HCT116 (cell line): ENCODE measurements around the gene IL15RA.

Experiments used
- CEBPB ChIP-seq: IDR thresholded peaks from 2 replicates; pipeline ENCODE4 v1.6.1; 2012; ENCODE audit warnings: low read depth
- ELF1 ChIP-seq: IDR thresholded peaks from 2 replicates; pipeline ENCODE4 v1.6.1; 2012; ENCODE audit warnings: low read depth, borderline replicate concordance
- EZH2 ChIP-seq: fragments of 200-600 bp; sonication (generic); IDR thresholded peaks from 2 replicates; pipeline ENCODE4 v1.6.1; 2017; ENCODE audit warnings: antibody characterized with exemption, mixed run types
- POLR2A ChIP-seq: IDR thresholded peaks from 2 replicates; pipeline ENCODE4 v1.7.0; 2011; ENCODE audit warnings: borderline replicate concordance; ENCODE audit not compliant: insufficient read depth, insufficient read length; ENCODE audit errors: extremely low read depth
- POLR2AphosphoS5 ChIP-seq: IDR thresholded peaks from 2 replicates; pipeline ENCODE4 v1.6.1; 2011; ENCODE audit warnings: mild to moderate bottlenecking, low read depth, low read length, moderate library complexity
- RAD21 ChIP-seq: IDR thresholded peaks from 2 replicates; pipeline ENCODE4 v1.6.1; 2012; ENCODE audit warnings: low read depth, mild to moderate bottlenecking
- TCF7L2 ChIP-seq: IDR thresholded peaks from 2 replicates; pipeline ENCODE4 v1.7.0; 2011; ENCODE audit warnings: borderline replicate concordance, inconsistent platforms; ENCODE audit not compliant: insufficient read depth, insufficient read length; ENCODE audit errors: extremely low read depth
- TF ChIP-seq, protein P1 (sequence below), 3 experiments: fragments of 200-600 bp in 1 of 3; sonication (generic) in 1 of 3; IDR thresholded peaks in 2 of 3; conservative IDR thresholded peaks in 1 of 3; 2 replicates each; pipeline ENCODE4 v1.5.1; 2012 to 2017; ENCODE audit warnings: low read depth in 2 of 3, low read length in 2 of 3, antibody characterized with exemption in 1 of 3, borderline replicate concordance in 1 of 3, control low read depth in 1 of 3, mild to moderate bottlenecking in 1 of 3, mixed read lengths in 1 of 3, mixed run types in 1 of 3, moderate library complexity in 1 of 3; ENCODE audit not compliant: insufficient read depth in 1 of 3
- TF ChIP-seq, protein P2 (sequence below): IDR thresholded peaks from 2 replicates; pipeline ENCODE4 v1.6.1; 2012; ENCODE audit warnings: low read depth

DNA sequence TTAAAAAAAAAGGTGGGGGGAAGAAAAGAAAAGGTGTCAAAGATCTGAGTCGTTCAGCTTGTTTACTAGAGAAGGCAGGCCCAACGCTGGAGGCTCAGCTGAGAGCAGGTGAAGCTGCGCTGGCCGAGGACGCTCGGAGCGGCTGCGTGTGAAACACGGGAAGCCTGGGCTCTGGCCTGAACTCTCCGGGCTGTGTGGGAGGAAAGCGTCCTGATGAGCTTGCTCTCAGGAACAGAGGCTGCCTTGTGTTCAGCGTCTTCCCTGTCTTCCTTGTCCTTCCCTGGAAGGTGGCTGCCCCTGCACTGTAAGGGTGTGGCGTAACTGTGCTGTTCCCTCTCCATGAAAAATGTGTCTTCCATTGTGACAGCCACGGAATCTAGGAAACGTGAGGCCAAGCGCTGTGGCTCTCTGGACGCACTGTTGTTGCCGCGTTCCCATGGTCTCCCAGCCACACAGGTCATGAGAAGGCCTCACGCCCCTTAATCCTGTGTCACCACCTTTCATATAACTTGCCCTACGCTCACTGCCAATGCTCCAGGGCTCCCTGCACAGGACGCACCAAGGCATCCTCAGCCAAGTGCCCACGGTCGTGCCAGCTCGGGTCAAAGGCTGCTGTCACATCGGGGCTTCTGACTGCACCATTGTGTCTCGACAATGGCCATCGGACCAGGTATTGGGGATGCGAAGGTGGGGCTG, 15.8 kb downstream of the IL15RA start:
- TF ChIP-seq POLR2AphosphoS5 (no peak), TCF7L2 (no peak), RAD21 (no peak), POLR2A (no peak), EZH2 (no peak), ELF1 (no peak), CEBPB (no peak)
- TF ChIP-seq, protein P1, sequence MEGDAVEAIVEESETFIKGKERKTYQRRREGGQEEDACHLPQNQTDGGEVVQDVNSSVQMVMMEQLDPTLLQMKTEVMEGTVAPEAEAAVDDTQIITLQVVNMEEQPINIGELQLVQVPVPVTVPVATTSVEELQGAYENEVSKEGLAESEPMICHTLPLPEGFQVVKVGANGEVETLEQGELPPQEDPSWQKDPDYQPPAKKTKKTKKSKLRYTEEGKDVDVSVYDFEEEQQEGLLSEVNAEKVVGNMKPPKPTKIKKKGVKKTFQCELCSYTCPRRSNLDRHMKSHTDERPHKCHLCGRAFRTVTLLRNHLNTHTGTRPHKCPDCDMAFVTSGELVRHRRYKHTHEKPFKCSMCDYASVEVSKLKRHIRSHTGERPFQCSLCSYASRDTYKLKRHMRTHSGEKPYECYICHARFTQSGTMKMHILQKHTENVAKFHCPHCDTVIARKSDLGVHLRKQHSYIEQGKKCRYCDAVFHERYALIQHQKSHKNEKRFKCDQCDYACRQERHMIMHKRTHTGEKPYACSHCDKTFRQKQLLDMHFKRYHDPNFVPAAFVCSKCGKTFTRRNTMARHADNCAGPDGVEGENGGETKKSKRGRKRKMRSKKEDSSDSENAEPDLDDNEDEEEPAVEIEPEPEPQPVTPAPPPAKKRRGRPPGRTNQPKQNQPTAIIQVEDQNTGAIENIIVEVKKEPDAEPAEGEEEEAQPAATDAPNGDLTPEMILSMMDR (IDR thresholded peaks at IDR 0.05 in 2 of 3, conservative IDR thresholded peaks at IDR 0.05 in 1 of 3; ENCODE audit: borderline replicate concordance in 1 of 3, insufficient read depth in 1 of 3, low read depth in 2 of 3, low read length in 2 of 3), result no peak
- TF ChIP-seq, protein P2, sequence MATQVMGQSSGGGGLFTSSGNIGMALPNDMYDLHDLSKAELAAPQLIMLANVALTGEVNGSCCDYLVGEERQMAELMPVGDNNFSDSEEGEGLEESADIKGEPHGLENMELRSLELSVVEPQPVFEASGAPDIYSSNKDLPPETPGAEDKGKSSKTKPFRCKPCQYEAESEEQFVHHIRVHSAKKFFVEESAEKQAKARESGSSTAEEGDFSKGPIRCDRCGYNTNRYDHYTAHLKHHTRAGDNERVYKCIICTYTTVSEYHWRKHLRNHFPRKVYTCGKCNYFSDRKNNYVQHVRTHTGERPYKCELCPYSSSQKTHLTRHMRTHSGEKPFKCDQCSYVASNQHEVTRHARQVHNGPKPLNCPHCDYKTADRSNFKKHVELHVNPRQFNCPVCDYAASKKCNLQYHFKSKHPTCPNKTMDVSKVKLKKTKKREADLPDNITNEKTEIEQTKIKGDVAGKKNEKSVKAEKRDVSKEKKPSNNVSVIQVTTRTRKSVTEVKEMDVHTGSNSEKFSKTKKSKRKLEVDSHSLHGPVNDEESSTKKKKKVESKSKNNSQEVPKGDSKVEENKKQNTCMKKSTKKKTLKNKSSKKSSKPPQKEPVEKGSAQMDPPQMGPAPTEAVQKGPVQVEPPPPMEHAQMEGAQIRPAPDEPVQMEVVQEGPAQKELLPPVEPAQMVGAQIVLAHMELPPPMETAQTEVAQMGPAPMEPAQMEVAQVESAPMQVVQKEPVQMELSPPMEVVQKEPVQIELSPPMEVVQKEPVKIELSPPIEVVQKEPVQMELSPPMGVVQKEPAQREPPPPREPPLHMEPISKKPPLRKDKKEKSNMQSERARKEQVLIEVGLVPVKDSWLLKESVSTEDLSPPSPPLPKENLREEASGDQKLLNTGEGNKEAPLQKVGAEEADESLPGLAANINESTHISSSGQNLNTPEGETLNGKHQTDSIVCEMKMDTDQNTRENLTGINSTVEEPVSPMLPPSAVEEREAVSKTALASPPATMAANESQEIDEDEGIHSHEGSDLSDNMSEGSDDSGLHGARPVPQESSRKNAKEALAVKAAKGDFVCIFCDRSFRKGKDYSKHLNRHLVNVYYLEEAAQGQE, result no peak
